Endodermal cell (in vitro differentiated cells): ENCODE measurements around the gene CST9L. TPM values are rescaled to one million over a fixed set of nuclear protein-coding genes. Genes with fewer than 3 reads are reported as not detected.

Experiments used
- DNase-seq: peaks from one replicate; pipeline ENCODE4 v3.0.0-alpha.2; 2017
- H3K27ac ChIP-seq: 2 replicates; pipeline ENCODE4 v1.5.1; 2013; ENCODE audit warnings: mild to moderate bottlenecking, low read depth, low read length, moderate library complexity
- H3K27me3 ChIP-seq: 2 replicates; pipeline ENCODE4 v1.6.1; 2013; ENCODE audit warnings: mild to moderate bottlenecking, low read length, moderate library complexity; ENCODE audit not compliant: insufficient read depth, control insufficient read depth, poor library complexity, severe bottlenecking
- H3K36me3 ChIP-seq: 2 replicates; pipeline ENCODE4 v1.7.0; 2013; ENCODE audit warnings: mild to moderate bottlenecking, low read length, moderate library complexity; ENCODE audit not compliant: control insufficient read depth, insufficient read depth
- H3K4me1 ChIP-seq: one replicate; pipeline ENCODE4 v1.7.0; 2013; ENCODE audit warnings: low read length; ENCODE audit not compliant: control insufficient read depth, insufficient read depth
- H3K4me3 ChIP-seq: 2 replicates; pipeline ENCODE4 v1.5.1; 2013; ENCODE audit warnings: mild to moderate bottlenecking, low read length, moderate library complexity
- H3K9ac ChIP-seq: 2 replicates; pipeline ENCODE4 v1.6.1; 2013; ENCODE audit warnings: mild to moderate bottlenecking, low read length, moderate library complexity; ENCODE audit not compliant: poor library complexity, severe bottlenecking; ENCODE audit errors: extremely low read depth
- H3K9me3 ChIP-seq: 2 replicates; pipeline ENCODE4 v1.6.1; 2013; ENCODE audit warnings: mild to moderate bottlenecking, low read length, moderate library complexity; ENCODE audit not compliant: control insufficient read depth
- H3K27ac Mint-ChIP-seq: 2 replicates; pipeline ENCODE4 v1.8.0; 2020; ENCODE audit warnings: mixed read lengths
- H3K27me3 Mint-ChIP-seq: 2 replicates; pipeline ENCODE4 v1.8.0; 2021; ENCODE audit warnings: mild to moderate bottlenecking, mixed read lengths; ENCODE audit not compliant: insufficient read depth
- H3K36me3 Mint-ChIP-seq: 2 replicates; pipeline ENCODE4 v1.8.0; 2020; ENCODE audit warnings: low read depth, mixed read lengths
- H3K4me1 Mint-ChIP-seq: 2 replicates; pipeline ENCODE4 v1.8.0; 2020; ENCODE audit warnings: mixed read lengths
- H3K4me3 Mint-ChIP-seq: 2 replicates; pipeline ENCODE4 v1.8.0; 2020; ENCODE audit warnings: mild to moderate bottlenecking, moderate library complexity, mixed read lengths
- H3K9me3 Mint-ChIP-seq: 2 replicates; pipeline ENCODE4 v1.8.0; 2020; ENCODE audit warnings: mild to moderate bottlenecking, mixed read lengths
- CTCF ChIP-seq: fragments of 200-600 bp; sonication (generic); conservative IDR thresholded peaks from 2 replicates; pipeline ENCODE4 v1.5.0; 2021; ENCODE audit warnings: antibody characterized with exemption, mild to moderate bottlenecking
- WGBS, 2 experiments: methylation state at CpG; one replicate each; pipeline versions ENCODE4 v1.1.5 to v1.1.7; 2013; ENCODE audit warnings: missing lambda C conversion rate in 2 of 2, mixed read lengths in 1 of 2; ENCODE audit not compliant: insufficient coverage in 1 of 2, insufficient read length in 1 of 2; 5-methylcytosine and 5-hydroxymethylcytosine counted together
- total RNA-seq, 2 donors: library from RNA; stranded (reverse); fragmentation: NEBNext Ultra II Directional in 1 of 2; extraction: Animal tissue kit (Norgen Biotek cat#: 25700) in 1 of 2; gene quantifications; 2 replicates in 1 of 2; 3 replicates in 1 of 2; pipeline ENCODE4 v1.2.1, GENCODE V29; 2021

CST9L gene
- total RNA-seq, 2 donors from 2014 or later, result not detected

GRCh38 chr20:23565503-23566045 lies 2.7 kb downstream of the CST9L start:
- peaks cover 23% of the 10 kb centered on the region for H3K9me3 Mint-ChIP-seq
- peaks cover 11% of the 10 kb centered on the region for H3K4me1 Mint-ChIP-seq
- peaks cover 6% of the 10 kb centered on the region for H3K4me1 ChIP-seq
- 89 to 99% methylated on average over 2 of the region's 2 CpGs for WGBS, 2 experiments
- H3K4me3 ChIP-seq, result no peak overlapping the region
- no peak overlapping the region for H3K27ac ChIP-seq
- H3K36me3 Mint-ChIP-seq, result no peaks in the 10 kb centered on the region
- no peak overlapping the region for H3K4me3 Mint-ChIP-seq
- peaks cover 6% of the 10 kb centered on the region for H3K27me3 Mint-ChIP-seq
- no peaks in the 10 kb centered on the region for H3K36me3 ChIP-seq
- H3K27me3 ChIP-seq, result no peaks in the 10 kb centered on the region
- no peak for TF ChIP-seq CTCF
- DNase-seq, result peak; percentile 20
- H3K9ac ChIP-seq, result no peak overlapping the region
- peaks cover 23% of the 10 kb centered on the region for H3K9me3 ChIP-seq
- no peak overlapping the region for H3K27ac Mint-ChIP-seq

DNA sequence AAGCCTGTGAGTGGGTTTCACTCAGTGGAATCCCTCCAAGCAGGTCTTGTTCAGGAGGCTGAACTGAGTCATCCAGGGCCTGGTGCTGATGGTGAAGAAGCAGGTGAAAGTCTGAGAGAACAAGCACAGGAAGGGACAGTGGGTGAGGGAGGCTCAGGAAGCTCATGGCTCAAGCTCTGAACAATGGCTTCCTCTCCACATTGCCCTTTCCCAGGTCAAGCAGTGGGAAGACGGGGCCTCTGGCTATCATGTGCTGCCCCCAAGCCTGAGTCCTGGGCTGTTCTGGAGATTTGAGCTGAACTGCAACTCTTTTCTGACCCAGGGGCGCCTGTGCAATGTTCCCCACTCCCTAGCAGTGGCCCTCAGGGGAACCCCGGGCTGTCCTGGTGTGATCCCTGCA lies 3.4 kb downstream of the CST9L start:
- peaks cover 29% of the 10 kb centered on the region for H3K9me3 Mint-ChIP-seq
- no peak overlapping the region for H3K4me3 Mint-ChIP-seq
- H3K36me3 Mint-ChIP-seq, result no peaks in the 10 kb centered on the region
- peaks cover 11% of the 10 kb centered on the region for H3K4me1 Mint-ChIP-seq
- DNase-seq, result peak; percentile 27
- Histone ChIP-seq H3K4me1 (peaks cover 6% of the 10 kb centered on the region), H3K36me3 (no peaks in the 10 kb centered on the region), H3K27ac (no peak overlapping the region), H3K9ac (no peak overlapping the region), H3K9me3 (peaks cover 28% of the 10 kb centered on the region), H3K27me3 (no peaks in the 10 kb centered on the region), H3K4me3 (no peak overlapping the region)
- no peak overlapping the region for H3K27ac Mint-ChIP-seq
- WGBS, 2 experiments, result 85 to 100% methylated on average over 2 to 3 of the region's 3 CpGs
- peaks cover 6% of the 10 kb centered on the region for H3K27me3 Mint-ChIP-seq
- TF ChIP-seq CTCF, result no peak

GRCh38 chr20:23562721-23563342 lies 5.5 kb downstream of the CST9L start:
- H3K27ac ChIP-seq, result no peak overlapping the region
- no peaks in the 10 kb centered on the region for H3K4me1 Mint-ChIP-seq
- no peaks in the 10 kb centered on the region for H3K36me3 Mint-ChIP-seq
- peaks cover 41% of the 10 kb centered on the region for H3K9me3 Mint-ChIP-seq
- 60 to 90% methylated on average over 1 of the region's 1 CpG for WGBS, 2 experiments
- no peak overlapping the region for H3K4me3 ChIP-seq
- no peaks in the 10 kb centered on the region for H3K4me1 ChIP-seq
- DNase-seq, result peak; percentile 18
- no peak overlapping the region for H3K9ac ChIP-seq
- TF ChIP-seq CTCF, result no peak
- no peaks in the 10 kb centered on the region for H3K27me3 ChIP-seq
- H3K4me3 Mint-ChIP-seq, result no peak overlapping the region
- H3K36me3 ChIP-seq, result no peaks in the 10 kb centered on the region
- peaks cover 30% of the 10 kb centered on the region for H3K9me3 ChIP-seq
- H3K27ac Mint-ChIP-seq, result no peak overlapping the region
- H3K27me3 Mint-ChIP-seq, result peaks cover 6% of the 10 kb centered on the region
